HG02981 (cell line): ENCODE measurements around the gene LITAFD.
"Not testable (repeated sequence)": the region's sequence is repeated elsewhere in the genome, so short reads cannot be mapped to it uniquely, and the experiment has no call there.

Source experiments
- ATAC-seq: cut with Tn5 transposase; IDR thresholded peaks from one replicate; pipeline ENCODE4 v1.9.1; 2021; ENCODE audit warnings: mild to moderate bottlenecking, moderate library complexity; ENCODE audit not compliant: unreplicated experiment

Gene LITAFD

GRCh38 chr16:8916541-8917225 is 34.5 kb downstream of the LITAFD start:
- no peak for ATAC-seq

GRCh38 chr16:8917336-8917735 is 35.2 kb downstream of the LITAFD start:
- ATAC-seq, result not testable (repeated sequence)

- no peak for ATAC-seq
Observed at GRCh38 chr16:8919089-8919933, 37.2 kb downstream of the LITAFD start.

- no peak for ATAC-seq
Observed at GRCh38 chr16:8919934-8920462, 37.8 kb downstream of the LITAFD start.

- no peak for ATAC-seq
Observed at GRCh38 chr16:8920645-8921346, 38.6 kb downstream of the LITAFD start.

GRCh38 chr16:8921347-8921984 is 39.3 kb downstream of the LITAFD start:
- ATAC-seq, result no peak

- no peak for ATAC-seq
Observed at GRCh38 chr16:8923199-8923598, 41.0 kb downstream of the LITAFD start.

- no peak for ATAC-seq
Observed at GRCh38 chr16:8924214-8924613, 42.1 kb downstream of the LITAFD start.

GRCh38 chr16:8925455-8925854 is 43.3 kb downstream of the LITAFD start:
- no peak for ATAC-seq

- ATAC-seq, result no peak
Observed at GRCh38 chr16:8926827-8927226, 44.7 kb downstream of the LITAFD start.

GRCh38 chr16:8928467-8928957 is 46.4 kb downstream of the LITAFD start:
- no peak for ATAC-seq

GRCh38 chr16:8929086-8929748 is 47.1 kb downstream of the LITAFD start:
- ATAC-seq, result peak; percentile 49

GRCh38 chr16:8931859-8932258 is 49.7 kb downstream of the LITAFD start:
- ATAC-seq, result no peak

- ATAC-seq, result no peak
Observed at GRCh38 chr16:8934601-8935000, 52.5 kb downstream of the LITAFD start.
